ENCODE results near the gene TBX4.

Gene TBX4

DNA sequence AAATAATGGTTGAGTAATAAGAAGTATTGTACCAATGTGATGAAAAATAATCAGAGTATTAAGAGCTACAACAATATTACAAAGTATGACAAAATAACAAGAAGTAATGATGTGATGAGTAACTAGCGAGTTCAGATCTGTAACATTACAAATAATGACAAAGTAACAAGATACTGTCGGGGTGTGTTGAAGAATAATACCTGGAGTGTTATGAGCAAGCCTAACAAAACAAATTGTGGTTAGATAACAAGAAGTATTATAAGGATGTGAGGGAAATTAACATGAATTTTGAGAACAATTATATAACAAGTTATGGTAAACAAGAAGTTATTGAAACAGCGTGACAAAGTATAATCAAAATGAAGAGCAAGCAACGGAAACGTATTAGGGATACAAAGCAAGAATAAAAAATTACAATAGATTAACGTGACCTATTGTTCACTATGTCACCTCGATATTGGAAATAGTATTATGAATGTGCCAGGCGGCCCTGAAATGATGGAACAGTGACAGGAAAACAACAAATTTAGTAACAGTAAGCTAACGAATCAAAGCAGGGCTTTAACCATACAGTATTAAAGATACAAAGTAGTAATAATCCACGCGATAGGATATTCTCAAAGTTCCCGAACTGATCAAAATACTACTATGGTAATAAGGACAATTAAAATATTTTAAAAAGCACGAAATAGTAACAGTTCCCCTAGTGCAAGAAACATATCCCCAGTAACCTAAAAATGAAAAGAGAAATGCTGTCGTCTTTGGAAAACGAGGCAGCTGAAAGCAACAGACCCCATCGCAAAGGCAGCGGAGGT lies 1.6 kb downstream of the TBX4 start:
- no peak for DNase-seq (ENCODE audit: extremely low read depth in 1 of 2, low read depth in 1 of 2)

DNA sequence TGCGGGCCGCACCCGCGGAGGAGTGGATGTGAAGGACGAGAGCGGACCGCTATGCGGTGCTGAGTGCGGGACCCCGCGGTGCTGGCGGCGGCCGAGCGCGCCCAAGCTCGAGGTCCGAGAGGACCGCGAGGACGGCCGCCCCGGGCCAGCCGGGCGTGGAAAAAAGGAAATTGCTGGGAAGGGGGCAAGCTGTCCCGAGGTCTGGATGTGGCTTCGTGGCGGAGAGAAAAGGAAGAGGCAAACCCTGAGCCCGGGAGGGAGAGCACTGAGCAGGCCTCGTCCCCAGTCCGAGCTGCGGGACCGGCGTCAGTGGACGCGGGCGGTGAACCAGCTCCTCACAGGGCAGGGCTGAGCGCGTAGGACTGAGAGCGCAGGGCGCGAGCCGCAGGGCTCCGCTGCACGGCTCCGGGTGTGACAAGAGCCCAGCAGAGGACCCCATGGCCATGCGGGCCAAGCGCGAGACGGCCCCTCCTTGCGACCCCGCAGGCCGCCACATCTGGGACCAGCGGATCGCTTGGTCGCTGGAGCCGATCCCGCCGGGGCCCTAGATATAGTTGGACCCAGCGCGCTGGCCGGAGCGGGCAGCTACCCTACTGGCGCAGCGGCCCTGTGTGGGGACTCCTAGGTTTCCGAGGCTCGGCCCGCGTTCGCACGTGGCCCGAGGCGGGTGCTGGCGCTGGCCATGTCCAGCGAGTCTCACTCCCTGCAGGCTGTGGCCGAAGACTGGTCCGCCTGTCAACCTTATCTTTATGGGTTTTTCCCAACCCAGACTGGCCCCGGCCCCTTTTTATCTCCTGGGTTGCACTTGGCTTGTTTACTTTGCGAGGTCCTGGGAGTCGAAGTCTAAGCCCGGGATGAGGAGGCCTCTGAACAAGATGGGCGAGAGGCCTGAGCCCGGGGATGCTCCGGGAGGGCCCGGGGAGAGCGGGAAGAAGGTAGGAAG lies 2.4 kb downstream of the TBX4 start:
- DNase-seq (ENCODE audit: extremely low read depth in 1 of 2, low read depth in 1 of 2): no peak

DNA sequence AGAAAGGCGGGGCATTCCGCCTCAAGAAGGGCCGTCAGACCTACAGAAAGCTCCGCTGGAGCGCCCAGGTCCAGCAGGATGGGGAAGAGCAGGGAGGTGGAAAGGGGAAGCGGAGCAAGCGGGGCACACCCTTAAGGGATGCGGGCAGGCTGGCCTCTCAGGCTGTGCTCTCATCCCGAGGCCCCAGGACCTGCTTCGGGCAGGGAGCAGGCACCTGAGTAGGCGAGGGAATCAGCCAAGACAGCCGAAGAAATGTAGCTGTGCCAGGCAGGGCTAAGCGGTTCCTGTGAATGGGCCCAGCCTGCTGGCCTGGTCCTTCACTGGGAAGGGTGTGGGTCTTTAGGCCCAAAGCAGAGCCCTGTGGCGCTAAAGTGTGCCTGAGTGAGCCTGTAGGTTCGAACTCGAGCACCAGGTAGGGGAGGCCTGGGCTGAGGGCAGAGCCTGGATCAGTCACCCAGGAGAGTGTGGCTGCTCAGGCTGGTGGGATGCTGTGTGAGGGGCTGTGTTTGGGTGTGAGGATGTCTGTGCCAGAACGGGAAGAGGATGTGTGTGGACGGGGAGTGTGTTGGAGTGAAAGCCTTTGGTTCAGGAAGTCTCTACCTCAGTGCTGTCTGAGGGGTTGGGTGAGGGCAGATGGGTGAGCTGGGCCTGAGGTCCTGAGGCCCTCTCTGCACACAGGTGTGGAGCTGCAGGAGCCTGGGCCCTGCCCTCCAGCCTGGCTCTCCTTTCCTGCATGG lies 3.3 kb downstream of the TBX4 start:
- no peak for DNase-seq (ENCODE audit: extremely low read depth in 1 of 2, low read depth in 1 of 2)

DNA sequence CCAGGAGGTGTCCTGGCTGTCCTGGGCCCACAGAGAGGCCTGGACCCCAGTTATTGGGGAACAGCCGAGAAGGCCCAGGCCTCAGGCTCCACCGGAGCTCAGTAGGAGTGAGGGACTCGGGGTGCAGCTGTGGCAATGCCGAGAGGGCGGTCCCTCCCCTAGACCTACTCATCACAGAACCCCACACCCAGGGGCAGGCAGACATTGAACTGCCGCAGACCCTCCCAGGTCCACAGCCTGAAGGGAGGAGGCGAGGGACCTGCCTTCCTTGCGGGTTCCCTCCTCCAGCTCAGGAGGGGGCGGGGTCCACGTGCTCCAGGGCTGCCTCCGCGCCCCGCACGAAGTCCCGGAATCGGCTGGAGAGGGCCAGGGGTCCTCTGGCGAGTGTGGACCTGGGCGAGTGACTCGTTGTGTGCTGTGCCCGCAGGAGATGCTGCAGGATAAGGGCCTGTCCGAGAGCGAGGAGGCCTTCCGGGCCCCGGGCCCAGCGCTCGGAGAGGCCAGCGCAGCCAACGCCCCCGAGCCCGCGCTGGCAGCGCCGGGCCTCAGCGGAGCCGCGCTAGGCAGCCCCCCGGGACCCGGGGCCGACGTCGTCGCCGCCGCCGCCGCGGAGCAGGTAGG lies 3.9 kb downstream of the TBX4 start:
- no peak for DNase-seq (ENCODE audit: extremely low read depth in 1 of 2, low read depth in 1 of 2)

DNA sequence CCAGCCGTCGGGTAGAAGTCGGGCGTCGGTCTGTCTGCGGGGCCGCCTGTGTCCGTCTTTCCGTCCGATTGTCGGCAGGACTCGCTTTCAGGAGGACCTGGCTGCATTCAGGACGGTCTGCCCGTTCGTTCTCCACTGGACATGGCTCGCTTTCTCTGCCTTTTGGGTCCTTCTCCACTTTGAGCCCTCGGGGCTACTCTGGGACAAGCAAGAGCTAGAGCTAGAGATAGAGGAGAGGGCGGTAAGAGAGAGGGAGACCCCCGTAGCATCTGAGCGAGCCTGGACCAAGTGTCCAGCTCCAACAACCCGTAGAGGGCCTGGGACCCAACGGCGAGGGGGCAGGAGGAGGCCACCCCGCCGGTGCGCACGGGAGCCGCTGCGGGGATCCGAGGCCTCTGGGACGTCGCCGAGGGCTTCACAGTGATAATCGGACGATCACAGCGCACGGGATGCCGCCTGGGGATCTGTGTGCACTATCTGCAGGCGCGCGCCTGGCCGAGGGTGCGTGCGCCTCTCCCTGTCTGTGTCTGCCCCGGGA lies 4.5 kb downstream of the TBX4 start:
- DNase-seq (ENCODE audit: extremely low read depth in 1 of 2, low read depth in 1 of 2): no peak

DNA sequence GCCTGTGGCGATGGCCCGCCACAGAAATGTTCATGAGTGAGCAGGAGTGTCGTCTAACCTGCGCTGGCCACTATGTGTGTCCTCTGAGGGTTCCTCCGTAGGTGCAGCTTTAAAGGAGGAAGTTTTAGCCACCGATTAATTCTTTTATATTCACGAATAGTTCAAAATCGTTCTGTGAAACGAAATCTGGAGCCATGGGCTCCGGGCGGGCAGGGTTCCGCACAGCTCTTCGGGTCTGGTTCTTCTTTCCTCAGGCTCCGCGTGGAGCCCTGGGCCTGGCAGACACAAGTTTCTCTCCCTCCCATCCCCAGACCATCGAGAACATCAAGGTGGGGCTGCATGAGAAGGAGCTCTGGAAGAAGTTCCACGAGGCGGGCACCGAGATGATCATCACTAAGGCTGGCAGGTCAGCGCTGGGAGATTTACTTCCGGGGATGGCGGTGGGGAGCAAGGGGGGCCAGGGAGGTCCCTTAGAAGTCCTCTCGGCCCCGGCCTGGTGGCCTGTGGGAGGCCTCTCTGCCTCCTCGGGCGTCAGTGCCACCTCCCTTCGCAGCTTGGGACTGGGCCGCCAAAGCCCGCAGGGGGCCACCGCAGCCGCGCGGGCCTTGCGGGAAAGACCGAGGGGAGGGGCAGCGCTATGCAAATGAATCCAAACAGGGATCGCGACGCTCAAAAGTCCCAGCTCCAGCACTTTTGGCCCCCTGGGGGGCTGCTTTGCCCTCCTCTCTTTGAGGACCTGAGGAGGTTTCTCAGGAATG lies 5.2 kb downstream of the TBX4 start:
- DNase-seq (ENCODE audit: extremely low read depth in 1 of 2, low read depth in 1 of 2): no peak

DNA sequence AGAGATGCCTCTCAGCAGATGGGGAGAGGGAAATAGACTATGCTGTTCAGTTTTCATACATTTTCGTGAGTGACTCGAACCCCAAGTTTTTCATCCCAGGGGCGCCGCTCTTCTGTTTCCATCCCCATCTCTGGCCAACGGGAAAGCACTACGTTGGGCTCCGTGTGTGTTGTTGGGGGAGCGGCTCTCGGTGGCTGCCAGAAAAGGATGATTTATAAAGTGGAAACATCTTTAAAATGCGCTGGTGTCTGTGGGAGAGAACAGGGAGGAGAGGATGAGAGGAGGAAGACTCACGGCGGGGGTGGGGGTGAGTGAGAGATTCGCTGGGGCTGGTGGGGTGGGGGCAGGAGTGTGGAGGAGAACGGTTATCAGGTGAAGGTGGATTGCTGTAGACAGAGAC lies 5.8 kb downstream of the TBX4 start:
- no peak for DNase-seq (ENCODE audit: extremely low read depth in 1 of 2, low read depth in 1 of 2)

DNA sequence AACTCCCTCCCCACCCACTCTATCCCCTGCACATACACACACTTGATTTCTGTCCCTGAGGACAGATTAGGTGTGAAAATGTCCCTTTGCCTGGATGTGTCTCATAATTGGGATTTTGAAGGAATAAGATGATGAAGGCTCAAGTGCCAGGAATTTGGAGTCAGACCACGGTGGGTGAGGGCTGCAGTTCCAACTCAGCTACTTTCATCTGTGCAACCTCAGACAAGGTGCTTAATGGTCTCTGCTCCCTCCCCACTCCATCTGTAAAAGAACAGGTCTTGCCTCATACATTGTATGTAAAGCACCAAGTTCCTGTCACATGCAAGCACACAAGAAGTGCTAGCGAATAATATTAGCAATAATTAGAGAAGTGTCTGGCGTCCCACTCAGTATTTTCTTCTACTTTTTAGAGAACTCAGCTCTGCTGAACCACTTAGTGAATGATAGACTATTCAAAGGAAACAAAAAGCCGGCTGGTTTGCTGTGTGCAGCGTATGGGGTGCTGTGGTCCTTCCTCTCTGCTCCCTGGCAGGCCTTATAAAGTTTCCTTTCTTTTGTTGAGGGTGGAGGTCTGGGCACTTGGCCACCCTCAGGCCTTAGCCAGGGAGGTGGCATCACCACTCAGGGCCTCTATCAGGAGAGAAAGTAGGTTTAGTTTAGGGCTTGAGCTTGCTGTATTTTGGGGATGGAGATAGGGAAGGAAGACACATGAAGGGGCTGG lies 6.4 kb downstream of the TBX4 start:
- DNase-seq (ENCODE audit: extremely low read depth in 1 of 2, low read depth in 1 of 2): no peak

DNA sequence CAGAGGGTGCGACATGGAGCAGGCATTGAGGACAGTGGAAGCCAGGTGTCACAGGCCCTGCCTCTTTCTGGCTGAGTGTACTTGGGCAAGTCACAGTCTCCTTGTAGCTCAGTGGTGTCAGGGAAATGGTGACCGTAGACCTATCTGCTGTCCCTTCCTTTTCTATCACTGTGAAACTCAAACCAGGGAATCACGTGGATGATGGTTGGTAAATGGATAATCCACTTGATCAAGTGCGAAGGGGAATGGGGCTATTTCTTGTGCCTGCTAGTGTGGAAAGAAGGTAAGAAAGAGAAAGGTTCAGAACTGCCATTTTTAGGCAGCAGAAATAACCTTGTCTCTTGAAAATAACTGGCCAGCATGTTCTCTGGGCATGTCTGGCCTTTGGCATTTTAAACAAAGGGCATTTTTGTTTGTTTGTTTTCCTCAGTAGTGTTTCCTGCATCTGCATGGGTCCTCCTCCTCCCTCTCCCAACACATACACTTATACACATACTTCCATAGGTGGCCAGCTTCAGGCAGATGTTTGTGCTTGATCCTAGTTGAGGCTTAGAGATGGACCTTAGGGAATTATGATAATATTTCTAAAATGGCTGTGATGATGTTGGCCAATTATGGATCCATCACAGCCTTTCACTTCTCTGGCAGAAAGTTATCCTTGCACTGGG lies 7.1 kb downstream of the TBX4 start:
- no peak for DNase-seq (ENCODE audit: extremely low read depth in 1 of 2, low read depth in 1 of 2)

DNA sequence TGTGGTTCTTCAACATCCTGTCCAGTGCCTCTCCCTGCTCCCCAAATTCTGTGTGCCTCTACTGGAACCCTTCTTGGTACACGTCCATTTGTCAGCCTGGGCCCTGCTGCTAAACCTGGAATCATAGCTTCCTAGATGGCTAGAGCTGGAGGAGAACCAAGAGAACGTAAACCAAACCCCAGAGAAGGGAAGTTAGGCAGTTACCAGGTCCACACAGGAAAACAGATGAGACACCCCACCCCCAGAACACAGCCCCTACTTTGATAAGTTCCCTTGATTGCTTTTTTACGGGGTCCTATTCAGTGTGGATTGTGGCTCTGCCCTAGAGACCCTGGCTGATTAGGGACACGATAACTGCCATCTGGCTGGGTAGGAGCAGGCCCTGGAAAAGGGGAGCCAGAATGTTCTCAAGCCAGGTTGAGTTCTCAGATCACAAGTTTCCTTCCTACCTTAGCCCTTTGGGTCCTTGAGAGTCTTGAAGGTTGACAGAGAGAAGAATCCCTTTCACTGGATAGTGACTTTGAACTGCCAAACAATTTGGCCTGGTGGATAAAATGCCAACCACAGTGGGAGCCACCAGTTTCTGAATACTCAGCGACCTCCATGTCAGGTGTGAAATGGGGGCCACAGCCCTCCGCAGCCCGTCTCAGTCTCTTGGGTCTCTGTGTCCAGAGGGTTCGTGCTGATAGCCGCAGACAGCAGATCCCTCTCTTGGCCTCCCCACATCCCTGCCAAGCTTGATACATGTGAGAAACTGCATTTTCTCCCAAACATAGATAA lies 7.9 kb downstream of the TBX4 start:
- no peak for DNase-seq (ENCODE audit: extremely low read depth in 1 of 2, low read depth in 1 of 2)

DNA sequence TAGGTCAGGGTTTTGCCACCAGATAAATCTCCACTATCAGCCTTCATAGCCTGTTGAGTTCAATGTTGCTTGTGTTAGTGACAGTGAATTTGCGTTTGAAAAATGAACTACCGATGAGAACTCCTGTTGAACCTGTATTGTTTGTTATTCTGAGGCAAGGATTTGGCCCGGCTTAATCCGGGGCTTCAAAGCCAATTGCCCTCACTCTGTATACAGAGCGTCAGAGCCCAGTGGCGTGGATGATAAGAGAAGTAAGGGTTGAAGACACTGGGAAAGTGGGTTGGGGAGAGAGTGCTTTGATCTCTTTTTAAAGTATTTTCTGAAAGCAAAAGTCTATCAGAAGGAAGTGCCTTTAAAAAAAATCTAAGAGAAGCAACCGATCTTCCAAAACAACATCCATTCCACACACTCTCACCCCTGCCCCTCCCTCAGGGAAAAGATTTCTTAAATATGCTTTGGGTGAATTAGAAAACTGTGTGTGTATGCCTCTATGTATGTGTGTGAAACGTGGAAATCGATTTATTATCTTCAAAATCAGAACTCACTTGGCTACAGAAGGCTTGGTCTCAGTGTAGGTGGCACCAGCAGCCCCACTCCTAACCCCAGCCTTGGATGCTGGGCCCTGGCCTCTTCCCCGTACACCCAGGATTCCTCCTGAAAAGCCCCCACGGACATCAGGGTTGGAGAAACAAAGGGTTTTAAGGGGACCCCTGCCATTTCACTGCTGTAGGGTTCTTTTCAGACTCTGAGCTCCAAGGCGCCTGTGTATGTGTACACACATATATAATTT lies 8.8 kb downstream of the TBX4 start:
- no peak for DNase-seq (ENCODE audit: extremely low read depth in 1 of 2, low read depth in 1 of 2)

DNA sequence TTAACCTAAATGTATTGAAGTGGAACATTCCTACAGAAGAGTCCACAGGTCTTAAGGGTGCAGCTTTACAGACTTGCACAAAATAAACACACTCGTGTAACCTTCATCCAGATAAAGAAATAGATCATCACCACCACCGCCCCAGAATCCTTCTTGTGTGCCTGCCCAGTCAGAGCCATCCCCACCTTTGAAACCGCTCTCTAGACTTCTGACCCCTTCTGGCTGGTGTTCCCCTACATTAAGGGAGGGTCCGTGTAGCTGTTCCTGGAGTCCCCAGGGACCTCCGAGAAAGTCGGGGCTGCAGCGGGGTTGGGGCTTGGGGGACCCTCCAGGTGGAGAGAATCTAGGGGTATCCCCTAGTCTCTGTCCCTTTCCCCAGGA lies 9.4 kb downstream of the TBX4 start:
- no peak for DNase-seq (ENCODE audit: extremely low read depth in 1 of 2, low read depth in 1 of 2)

DNA sequence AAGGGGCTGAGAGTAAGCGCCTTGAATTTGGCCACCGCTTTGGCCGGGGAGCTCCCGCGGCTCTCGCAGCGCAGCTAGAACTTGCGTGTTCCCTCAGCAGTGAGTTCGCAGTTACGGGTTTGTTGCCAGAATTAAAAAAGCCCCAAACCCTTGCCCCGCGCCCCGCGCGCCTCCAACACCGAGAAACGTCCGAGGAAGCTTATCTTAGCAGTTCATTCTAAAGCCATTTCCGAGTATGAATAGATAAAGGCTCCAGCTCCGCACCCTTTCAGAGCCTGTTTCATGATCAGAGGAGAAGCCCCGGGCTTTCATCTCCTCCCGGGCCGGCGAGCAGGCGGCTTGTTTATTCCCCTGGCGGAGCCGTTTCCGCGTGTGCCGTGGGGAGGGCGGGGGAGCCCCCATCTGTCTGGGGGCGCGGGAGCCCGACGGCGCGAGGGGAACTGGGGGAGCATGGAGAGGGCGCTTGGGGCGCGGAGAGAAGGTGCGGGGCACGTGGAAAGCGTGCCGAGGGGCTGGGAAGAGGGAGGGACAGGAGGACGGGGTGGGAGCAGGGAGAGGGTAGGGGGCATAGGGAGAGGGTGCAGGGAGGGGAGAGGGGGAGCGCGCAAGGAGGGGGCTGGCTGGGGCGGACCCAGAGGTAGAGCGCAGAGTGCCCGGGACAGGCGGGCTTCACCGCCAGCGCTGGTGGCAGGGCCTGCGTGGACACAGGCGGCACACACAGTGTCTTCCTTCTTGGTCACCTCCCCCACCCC lies 9.9 kb downstream of the TBX4 start:
- DNase-seq (ENCODE audit: extremely low read depth in 1 of 2, low read depth in 1 of 2): no peak

DNA sequence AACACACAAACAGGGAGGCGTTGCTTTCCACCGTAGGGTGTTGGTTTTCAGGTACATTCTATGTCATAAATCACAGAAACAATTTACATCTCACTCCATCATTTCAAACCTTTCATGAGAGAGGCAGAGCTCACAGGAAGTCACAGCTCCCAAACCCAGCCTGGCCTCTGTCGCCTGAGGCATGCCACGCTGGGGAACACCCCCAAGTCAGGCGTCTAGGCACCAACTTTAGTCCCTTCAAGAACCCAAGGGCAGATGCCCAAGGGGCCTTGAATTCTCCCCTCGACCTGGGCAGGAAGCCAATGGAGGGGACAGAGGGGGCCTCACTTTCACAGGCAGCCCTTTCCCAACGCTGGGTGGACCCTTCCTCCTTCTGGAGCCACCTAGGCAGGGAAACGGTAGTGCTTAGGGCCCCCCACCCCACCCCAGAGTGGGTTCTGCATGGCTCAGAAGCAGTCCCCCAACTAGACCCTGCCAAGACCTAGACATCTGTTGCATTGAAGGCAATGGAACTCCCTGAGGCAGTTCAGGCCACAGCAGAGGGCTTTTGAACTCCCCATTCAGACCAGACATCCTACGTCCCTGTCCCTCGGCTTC lies 10.6 kb downstream of the TBX4 start:
- no peak for DNase-seq (ENCODE audit: extremely low read depth in 1 of 2, low read depth in 1 of 2)

DNA sequence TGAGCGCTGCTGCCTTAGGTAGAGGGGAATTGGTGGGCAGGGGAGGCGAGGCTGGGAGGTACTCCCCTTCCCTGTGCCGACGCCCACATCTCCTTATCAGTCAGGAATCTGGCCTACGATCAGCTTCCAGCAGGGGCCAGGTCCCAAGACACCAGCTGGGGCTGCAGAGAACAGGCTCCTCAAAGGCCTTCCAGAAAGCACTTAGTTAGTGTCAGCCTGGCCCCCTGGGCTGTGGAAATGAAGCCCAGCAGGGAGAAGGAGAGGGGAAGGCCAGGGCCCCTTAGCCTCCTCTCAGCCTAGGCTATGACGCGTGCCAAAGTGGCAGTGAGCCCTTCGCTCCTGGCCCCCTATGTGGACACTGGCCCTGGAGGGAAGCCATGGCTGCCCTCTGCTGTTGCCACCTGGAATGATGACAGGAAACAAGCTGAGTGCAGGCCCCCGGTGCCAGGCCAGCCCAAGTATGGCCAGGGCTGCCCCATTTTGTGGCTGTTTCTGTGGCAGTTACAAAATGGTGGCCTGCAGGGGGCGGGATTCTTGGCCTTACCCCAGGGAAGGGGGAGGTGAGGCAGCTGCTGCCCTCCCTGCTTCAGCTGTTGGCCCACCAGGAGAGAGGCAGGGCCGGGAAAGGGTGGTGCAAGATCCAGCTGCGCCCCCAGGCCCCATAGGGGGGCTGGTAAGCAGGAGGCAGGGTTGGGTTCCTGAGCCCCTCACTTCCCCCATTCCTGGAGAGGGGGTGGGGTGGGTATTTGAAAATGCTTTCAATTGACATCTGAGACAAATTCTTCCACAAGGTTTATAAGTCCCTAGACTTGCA lies 11.3 kb downstream of the TBX4 start:
- no peak for DNase-seq (ENCODE audit: extremely low read depth in 1 of 2, low read depth in 1 of 2)

Data from stimulated activated CD8-positive, alpha-beta memory T cell treated with anti-CD3 and anti-CD28 coated beads, Interleukin-7, amount 100 ng/mL, for 48 hours (primary cell).